HG03575 (cell line): ENCODE measurements around the gene SENP7.
"Not testable (repeated sequence)": the region's sequence is repeated elsewhere in the genome, so short reads cannot be mapped to it uniquely, and the experiment has no call there.

Experiments used
- ATAC-seq: cut with Tn5 transposase; IDR thresholded peaks from one replicate; pipeline ENCODE4 v1.9.1; 2021; ENCODE audit not compliant: unreplicated experiment, insufficient number of reproducible peaks, low FRiP score; ENCODE audit errors: extremely low read depth

The SENP7 gene

GRCh38 chr3:101529816-101530685 lies 17.0 kb upstream of the SENP7 start:
- ATAC-seq, result no peak

GRCh38 chr3:101527906-101528305 lies 14.9 kb upstream of the SENP7 start:
- no peak for ATAC-seq

DNA sequence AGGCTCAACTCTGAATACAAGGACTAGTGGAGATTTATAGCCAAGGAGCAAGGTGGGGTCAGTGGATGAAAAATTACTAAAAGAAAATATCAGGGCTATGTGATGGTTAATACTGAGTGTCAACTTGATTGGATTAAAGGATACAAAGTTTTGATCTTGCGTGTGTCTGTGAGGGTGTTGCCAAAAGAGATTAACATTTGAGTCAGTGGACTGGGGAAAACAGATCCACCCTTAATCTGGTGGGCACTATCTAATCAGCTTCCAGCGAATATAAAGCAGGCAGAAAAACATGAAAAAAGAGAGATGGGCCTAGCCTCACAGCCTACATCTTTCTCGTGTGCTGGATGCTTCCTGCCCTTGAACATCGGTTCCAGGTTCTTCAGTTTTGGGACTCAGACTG lies 14.4 kb upstream of the SENP7 start:
- ATAC-seq, result no peak

DNA sequence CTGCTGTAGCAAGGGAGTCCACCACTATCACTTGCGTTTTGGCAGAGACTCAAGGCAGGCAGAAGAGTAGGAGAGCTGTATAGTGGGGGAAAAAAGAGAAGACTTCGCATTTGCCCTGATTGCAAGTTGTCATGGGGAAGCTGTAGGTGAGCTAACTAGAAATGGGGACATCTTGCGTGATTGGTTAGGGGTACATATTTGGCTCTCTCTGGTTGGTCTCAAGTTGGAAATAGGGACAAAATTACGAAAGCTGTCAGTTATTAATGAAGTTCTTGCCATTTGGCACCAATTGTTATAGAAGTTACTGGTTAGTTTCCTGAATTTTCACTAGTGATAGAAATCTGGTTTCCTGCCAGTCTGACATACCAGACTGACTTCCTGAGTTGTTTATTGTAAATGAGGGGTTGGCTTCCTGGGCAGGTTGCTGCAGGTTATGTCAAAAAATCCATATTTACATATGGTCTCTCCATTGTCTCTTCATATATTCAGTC lies 8.2 kb upstream of the SENP7 start:
- ATAC-seq, result no peak

DNA sequence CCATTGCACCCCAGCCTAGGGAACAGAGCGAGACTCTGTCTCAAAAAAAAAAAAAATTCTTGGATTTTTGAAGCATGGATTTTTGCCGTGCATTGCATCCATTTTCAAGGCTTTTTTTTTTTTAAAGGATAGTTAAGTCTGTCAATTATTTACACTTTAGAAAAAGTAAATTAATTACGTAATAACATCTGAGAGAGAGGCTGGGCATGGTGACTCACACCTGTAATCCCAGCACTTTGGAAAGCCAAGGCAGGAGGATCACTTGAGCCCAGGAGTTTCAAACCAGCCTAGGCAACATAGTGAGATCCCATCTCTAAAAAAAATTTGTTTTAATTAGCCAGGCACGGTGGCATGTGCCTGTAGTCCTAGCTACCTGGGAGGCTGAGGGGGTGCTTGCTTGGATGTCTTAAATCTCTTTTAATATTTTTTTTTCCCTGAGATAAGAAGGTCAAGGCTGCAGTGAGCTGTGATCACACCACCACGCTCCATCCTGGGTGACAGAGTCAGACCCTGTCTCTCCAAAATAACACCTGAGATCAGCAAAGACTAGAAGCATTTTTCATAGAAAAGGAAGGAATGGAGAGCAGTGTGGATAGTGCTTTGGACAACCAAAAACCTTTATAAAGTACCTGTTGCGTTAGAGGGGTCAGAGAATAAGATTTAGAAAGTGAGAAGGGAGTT lies 6.8 kb upstream of the SENP7 start:
- no peak for ATAC-seq

DNA sequence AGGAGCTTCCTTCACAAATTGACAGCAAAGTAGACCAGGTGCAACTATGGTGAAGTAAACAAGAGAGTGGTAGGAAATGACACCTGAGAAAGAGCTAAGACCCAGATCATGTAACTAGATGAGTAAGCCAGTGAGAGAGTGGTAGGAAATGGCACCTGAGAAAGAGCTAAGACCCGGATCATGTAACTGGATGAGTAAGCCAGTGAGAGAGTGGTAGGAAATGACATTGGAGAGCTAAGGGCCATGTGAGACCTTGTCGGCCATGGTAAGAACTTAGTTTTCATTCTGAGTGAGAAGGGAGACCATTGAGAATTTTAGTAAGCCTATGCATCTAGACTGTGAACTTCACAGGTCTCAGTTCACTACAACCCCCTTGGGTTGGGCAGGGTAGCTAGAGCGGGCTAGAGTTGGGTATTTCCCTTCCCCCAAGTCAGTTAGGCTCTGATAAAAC lies 5.4 kb upstream of the SENP7 start:
- ATAC-seq, result peak; percentile 97

- no peak for ATAC-seq
Measured at GRCh38 chr3:101513419-101513986, 491 bp upstream of the SENP7 start.

- ATAC-seq, result no peak
Measured at GRCh38 chr3:101512396-101512645, 691 bp downstream of the SENP7 start.

GRCh38 chr3:101509811-101510210 lies 3.2 kb downstream of the SENP7 start:
- no peak for ATAC-seq

- no peak for ATAC-seq
Measured at GRCh38 chr3:101509281-101509680, 3.7 kb downstream of the SENP7 start.

- no peak for ATAC-seq
Measured at GRCh38 chr3:101501783-101502182, 11.2 kb downstream of the SENP7 start.

DNA sequence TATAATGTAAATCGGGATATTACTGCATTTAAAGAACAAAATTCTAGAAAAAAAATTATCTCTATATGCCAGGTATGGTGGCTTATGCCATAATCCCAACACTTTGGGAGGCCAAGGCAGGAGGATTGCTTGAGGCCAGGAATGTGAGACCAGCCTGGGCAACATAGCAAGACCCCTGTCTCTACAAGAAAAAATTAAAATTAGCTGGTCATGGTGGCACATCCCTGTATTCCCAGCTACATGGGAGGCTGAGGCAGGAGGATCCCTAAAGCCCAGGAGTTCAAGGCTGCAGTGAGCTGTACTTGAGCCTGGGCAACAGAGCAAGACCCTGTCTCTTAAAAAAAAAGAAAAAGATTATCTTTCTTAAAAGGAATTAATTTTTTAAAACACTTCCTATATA lies 12.8 kb downstream of the SENP7 start:
- no peak for ATAC-seq

- ATAC-seq, result no peak
Measured at GRCh38 chr3:101497803-101498202, 15.2 kb downstream of the SENP7 start.

DNA sequence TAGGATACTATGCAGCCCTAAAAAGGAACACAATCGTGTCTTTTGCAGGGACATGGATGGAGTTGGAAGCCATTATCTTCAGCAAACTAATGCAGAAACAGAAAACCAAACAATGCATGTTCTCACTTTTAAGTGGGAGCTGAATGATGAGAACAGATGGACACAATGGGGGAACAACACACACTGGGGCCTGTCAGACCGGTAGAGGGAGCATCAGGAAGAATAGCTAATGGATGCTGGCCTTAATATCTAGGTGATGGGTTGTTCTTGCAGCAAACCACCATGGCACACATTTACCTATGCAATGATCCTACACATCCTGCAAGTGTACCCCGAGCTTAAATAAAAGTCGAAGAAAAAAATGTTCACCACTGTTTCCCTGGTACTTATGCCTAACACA lies 17.5 kb downstream of the SENP7 start:
- no peak for ATAC-seq

DNA sequence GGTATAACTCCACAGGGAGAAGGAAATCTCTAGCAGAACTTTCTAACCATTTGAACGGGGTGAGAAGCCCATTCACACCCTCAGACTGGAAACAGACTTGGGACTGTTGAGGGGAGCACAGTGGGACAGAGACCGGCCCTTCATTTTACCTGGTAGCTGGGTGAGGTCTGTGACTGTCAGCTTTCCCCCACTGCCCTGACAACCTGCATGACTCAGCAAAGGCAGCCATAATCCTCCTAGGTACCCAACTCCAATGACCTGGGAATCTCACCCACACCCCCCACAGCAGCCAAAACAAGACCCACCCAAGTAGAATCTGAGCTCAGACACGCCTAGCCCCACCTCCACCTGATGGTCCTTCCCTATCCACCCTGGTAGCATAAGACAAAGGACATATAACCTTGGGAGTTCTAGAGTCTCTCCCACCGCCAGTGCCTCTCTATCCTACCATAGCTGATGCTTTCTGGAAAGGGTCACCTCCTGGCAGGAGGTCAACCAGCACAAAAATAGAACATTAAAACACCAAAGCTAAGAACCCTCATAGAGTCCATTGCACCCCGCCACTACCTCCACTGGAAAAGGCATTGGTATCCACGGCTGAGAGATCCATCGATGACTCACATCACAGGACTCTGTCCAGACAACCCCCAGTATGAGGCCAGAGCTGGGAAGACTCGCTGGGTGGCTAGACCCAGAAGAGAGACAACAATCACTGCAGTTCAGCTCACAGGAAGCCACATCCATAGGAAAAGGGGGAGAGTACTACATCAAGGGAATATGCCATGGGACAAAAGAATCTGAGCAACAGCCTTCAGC lies 28.0 kb downstream of the SENP7 start:
- ATAC-seq, result no peak

DNA sequence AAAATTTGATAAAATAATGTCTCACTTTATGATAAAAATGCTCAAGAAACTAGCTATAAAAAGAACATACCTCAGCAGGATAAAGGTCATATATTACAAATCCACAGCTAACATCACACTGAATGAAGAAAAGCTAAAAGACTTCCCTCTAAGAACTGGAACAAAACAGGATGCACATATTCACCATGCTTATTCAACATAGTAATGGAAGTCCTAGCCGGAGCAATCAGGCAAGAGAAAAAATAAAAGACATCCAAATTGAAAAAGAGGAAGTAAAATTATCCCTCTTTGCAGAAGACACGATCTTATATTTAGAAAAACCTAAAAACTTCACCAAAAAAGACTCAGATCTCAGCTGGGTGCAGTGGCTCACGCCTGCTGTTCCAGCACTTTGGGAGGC lies 34.0 kb downstream of the SENP7 start:
- ATAC-seq, result no peak

DNA sequence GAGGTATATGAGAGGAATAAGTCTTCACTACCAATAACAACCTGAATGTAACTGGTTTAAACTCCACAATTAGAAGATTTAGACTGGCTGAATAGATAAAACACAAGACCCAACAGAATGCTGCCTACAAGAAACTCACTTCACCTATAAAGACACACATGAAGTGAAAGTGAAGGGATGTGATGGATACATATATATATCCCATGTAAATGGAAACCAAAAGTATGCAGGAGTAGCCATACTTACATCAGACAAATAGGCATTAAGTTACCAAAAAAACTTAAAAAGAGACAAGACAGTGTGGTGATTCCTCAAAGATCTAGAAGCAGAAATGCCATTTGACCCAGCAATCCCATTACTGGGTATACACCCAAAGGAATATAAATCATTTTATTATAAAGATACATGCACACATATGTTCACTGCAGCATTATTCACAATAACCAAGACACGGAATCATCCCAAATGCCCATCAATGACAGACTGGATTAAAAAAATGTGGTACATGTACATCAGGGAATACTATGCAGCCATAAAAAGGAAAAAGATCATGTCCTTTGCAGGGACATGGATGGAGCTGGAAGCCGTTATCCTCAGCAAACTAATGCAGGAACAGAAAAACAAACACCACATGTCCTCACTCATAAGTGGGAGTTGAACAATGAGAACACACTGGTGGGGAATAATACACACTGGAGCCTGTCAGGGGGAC lies 38.0 kb downstream of the SENP7 start:
- ATAC-seq, result not testable (repeated sequence)

GRCh38 chr3:101468676-101469075 lies 44.3 kb downstream of the SENP7 start:
- not testable (repeated sequence) for ATAC-seq

DNA sequence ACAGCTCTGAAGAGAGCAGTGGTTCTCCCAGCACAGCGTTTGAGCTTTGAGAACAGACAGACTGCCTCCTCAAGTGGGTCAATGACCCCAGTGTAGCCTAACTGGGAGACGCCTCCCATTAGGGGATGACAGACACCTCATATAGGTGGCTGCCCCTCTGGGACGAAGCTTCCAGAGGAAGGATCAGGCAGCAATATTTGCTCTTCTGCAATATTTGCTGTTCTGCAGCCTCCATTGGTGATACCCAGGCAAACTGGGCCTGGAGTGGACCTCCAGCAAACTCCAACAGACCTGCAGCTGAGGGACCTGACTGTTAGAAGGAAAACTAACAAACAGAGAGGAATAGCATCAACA lies 45.7 kb downstream of the SENP7 start:
- ATAC-seq, result not testable (repeated sequence)
